Frontal cortex (tissue), 4 donors: ENCODE measurements around the gene PAPPA. TPM values are rescaled to one million over a fixed set of nuclear protein-coding genes. Genes with fewer than 3 reads are reported as not detected.
A peak's percentile ranks its signal among the peaks of the same experiment; 100 is the strongest.

Source experiments
- DNase-seq, 2 donors: peaks; one replicate each; pipeline ENCODE4 v3.0.0; 2012; ENCODE audit warnings: low spot score in 2 of 2
- FAIRE-seq: peaks from 2 replicates; lab custom pipeline; 2012; peaks lifted over from hg19 to GRCh38; lab: Jason Lieb, UNC
- total RNA-seq: library from RNA; depleted of rRNA; stranded (reverse); fragments of >200 nt; gene quantifications from one replicate; pipeline ENCODE4 v1.2.3, GENCODE V29; 2014
- donor health status: control.
- donor health status: control.
- donor health status: control.

The PAPPA gene
- total RNA-seq, 1 donor from 2014 or later = under 0.01 TPM

DNA sequence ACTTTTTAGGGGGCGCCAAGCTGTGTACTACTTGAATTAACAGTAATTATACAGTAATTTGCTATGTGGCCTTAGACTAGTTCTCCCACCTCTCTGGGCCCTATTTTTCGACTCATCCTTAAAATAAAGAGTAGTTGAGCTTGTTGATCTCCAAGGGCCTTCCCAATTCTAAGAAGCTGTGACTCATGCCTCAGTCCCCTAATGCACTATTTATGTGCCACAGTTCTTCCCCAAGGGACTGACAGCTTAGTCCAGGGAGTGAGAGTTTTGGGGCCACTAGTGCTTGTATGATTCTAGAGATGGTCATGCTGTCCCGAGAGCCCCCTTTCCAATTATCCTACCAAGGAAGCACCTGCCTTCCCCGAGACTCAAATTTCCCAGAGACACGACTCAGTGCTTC lies 149.7 kb downstream of the PAPPA start:
- FAIRE-seq = no peak
- no peak for DNase-seq

DNA sequence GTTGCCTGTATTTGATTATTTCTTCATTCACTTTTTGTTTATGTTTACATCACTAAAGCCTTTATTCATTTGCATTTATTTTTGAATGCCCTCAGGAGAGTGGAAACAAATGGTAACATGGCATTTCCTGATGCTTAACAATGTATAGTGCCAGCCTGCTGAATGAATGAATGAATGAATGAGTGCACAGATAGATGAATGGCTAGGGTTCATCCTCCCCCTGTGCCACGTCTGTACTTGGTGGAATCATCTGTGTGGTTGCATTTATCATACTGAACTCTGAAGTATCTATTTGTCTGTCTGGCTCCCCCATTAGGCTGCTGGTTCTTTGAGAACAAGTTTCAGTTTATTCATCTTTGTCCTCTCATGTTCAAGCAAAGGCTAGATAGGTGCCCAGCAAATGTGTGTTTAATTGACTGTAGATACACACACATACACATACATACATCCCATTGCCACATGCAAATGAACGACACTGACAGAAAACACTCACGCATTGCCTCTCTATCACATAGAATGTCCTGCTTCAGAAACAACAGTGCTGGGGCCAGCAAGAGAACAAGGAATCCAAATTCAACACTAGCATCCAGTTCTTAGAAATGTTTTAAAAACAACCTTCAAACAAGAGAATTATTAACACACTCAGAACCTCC lies 150.4 kb downstream of the PAPPA start:
- DNase-seq = no peak
- no peak for FAIRE-seq

DNA sequence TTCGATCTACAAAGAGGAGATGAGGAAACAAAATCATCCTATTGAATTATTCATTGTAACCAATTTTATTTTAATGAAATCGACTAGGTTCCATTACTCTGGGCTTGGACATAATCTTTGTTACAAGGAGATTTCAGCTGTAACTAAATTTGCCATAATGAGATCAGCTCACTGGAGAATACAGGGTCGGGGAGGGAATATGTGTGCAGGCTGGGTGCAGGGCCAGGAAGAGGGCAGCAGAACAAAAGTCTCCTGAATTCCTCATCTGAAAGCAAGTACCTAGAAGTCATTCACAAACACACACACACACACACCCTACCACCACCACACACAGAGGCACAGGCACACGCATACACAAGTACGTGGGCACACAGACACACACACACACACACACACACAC lies 151.2 kb downstream of the PAPPA start:
- FAIRE-seq (no peak), DNase-seq (no peak)

DNA sequence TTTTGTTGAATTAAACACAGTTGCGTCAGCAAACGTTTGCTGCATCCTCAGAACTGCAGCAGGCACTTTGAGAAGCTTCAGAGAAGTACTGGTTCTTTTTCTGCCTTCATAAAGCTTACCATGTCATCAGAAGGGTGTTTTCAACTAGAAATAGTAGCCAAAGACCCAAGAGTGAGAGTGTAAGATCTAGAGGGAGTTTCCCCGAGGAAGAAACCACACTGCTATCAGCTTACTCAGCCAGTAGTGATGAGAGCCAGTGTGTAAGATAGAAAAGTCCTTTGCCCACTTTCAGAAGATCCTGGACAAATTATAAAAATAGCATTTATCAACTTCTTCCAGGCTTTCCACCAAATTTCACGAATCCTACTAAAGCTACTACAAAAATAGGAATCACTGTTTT lies 154.5 kb downstream of the PAPPA start:
- DNase-seq = no peak
- no peak for FAIRE-seq

DNA sequence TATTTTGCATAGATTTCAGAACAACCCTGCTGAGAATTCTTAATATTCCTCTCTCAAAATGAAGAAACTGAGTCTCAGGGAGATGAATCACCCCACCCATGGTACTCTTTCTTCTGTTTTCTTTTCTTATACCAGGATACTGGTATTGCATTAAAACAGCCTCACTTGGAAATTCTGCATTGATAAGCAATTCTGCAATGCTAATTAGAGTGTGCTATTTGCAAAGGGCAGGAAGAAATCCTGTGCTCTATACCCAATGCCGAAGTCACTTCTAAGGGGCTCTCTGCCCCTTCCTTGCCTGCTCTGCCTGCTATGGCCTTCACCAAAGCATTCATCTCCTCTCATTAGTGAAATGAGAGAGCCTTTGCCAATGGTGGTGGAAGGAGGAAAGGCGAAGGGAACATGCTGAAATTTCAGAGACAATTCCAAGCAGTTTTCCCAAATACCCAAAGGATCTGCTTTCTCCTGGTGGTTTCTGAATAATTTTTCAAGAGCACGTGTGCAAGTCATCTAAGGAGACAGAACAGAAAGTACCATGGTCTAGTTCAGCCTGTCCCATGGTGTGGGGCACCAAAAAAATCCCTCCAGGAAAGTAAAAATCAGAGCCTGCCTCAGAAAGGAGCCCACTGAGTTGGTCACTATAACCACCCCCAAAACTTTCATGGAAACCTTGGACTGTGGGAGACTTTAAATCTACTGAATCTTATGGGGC lies 156.5 kb downstream of the PAPPA start:
- DNase-seq (no peak), FAIRE-seq (no peak)

DNA sequence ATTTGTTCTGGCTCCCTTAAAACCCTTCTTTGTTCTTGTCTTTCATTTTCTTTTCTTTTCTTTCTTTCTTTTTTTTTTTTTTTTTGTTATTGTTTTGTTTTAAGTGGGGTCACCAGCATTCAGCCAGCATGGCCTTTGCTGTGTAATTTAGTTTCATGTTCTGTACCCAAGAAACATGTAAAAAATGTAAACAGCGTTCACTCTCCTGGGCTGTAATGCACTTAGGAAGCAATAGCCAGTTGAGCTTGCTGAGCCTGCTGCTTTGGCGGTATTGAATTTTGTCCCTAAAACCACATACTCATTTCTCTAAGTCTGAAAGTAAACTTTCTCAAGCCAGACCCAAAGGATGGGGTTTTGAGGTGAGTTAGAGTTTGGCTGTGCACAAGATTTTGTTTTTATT lies 158.6 kb downstream of the PAPPA start:
- no peak for DNase-seq
- no peak for FAIRE-seq

DNA sequence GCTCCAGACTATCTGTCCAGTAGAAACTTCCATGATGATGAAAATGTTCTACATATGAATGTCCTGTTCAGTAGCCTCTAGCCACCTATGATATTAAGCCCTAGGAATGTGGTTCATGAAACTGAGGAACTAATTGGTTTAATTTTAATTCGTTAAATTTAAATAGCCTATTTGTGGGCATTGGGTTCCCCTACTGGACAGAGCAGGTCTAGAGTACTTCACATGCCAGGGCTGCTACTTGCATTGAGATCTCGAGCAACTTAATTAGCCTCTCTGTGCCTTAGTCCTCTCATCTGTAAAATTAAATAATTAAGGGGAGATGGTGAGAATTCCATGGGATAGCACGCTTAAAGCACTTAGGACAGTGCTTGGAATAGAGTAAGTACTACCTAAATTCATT lies 160.0 kb downstream of the PAPPA start:
- no peak for DNase-seq
- FAIRE-seq = no peak

DNA sequence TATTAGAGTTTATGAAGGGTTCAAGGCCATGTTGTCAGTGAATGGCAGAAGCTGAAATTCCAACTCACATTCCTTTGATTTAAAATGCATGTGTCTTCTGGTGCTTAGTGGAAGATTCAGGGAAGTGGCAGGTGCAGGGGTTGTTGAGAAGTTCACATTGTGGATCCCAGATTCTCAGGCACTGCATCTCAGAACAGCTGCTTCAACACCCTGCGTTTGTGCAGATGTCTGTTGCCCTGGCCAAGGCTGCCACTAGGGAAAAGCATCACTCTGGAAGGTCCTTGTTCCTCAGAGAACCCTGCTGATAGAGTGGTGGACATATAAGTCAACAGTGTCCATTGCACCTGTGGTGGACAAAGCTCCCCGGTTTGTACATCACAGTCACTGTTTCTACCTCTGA lies 162.7 kb downstream of the PAPPA start:
- no peak for DNase-seq

DNA sequence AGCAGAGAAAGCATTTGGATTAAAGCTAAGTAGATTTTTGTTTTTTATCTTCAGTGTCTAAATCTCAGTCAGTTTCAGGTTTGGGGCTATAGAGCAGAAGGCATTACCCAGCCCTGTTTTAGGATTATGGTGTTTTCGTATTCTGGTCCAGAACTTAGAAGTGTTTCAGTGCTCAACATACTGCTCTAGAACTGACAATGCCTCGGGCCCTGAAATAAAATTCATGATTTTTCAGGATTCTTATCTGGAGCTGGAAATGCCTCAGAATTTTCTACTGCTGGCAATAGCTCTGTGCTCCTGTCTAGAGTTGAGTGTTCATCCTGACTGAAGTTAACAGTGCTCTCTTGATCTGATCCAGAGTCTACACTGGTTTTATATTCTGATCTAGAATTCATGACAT lies 163.9 kb downstream of the PAPPA start:
- DNase-seq (no peak), FAIRE-seq (no peak)

More for the DNA sequence above, 162.7 kb downstream of the PAPPA start:
- FAIRE-seq = no peak

DNA sequence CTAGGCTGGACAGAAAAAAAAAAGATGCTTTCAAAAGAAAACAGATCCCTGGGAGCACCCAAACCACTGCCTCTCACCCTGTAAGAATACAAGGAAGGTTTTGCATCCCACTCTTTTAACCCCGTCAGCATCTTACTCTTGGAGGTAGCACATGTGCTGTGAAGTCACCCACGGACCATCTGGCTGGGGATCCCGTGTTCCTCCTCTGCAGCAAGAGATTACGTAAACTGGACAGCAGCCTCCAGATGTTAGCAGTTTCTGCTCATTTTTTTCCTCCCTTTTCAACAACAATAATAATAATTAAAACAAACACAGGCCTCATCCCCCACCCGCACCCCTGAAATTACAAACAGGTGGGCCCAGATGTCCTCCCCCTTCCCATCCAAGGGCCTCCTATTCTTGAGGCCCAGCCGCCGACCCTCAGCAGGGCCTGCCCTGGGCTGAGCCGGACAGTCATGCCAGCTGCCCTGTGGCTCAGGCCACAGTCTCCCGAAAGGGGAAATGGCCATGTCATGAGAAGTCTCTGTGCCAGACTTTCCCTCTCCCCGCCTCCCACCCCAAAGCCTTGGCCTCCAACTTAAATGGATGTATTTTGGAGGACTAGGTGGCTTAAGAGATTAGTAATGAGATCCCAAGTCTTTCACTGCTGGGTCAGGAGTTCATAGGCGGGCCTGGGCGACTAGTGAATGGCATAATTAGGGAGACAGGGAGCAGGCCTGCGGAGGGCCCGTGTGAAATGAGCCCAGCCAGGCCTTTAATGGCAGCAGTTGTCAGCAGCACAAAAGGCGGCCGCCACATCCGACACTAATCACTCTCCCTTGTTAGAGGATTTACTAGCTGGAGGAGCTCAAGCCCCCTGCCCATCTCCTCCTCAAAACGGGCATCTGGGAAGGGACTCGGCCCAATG lies 165.1 kb downstream of the PAPPA start:
- peak in 1 of 2 donors; percentile 21 for DNase-seq
- FAIRE-seq = no peak

DNA sequence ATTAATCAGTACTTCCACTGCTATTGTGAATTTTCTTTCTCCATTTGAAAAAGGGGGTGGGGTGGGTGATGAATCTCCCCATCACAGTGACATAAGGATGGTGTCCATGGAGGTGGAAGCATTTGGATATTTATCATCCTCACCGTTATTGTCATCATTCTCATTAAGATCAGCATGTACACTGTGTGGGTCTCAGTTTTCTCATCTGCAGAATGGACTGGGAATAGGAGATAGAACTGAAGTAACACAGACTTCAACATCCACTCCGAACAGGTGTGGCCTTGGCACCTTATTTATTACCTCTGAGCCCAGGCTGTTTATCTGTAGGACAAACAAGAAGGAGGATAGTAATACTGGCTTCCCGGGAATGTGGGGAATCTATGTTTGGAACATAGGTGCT lies 165.9 kb downstream of the PAPPA start:
- no peak for DNase-seq

DNA sequence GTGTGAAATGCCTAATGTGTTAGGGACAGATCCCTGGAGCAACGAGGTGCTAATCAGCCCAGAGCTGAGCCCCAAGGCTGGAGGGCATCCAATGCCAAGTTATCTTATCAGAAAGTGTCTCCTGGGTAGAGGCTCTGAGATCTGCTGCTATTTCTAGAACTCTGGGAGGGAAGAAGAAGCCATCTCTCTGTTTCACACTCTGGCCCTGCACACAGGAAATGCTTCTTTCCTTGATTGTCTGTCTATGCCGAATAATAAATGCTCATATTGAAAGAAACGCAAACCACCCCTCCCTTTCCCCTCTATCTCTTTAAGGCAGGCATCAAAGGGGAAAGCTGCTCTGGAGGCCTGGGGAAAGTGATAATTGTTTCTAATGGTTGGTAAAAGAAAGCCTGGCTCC lies 166.7 kb downstream of the PAPPA start:
- no peak for FAIRE-seq
- DNase-seq = no peak

More for the DNA sequence above, 165.9 kb downstream of the PAPPA start:
- no peak for FAIRE-seq

DNA sequence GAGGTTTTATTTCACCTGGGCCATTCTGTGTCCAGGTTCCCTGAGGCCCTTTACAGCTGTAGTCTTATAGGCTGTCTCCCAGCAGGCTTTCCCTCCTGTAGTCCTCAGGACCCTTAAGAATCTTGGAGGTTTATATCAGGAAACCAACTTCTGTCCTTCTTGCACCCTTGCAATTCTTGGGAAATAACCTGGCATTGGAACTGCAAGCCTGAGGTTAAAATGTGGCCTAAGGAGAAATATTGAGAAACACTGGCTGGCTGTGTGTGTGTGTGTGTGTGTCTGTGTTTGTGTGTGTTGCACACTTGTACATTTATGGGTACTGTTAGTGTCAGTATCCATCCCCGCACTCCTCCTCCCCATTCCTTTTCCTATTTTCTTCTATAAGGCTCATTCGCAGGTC lies 168.9 kb downstream of the PAPPA start:
- no peak for FAIRE-seq

DNA sequence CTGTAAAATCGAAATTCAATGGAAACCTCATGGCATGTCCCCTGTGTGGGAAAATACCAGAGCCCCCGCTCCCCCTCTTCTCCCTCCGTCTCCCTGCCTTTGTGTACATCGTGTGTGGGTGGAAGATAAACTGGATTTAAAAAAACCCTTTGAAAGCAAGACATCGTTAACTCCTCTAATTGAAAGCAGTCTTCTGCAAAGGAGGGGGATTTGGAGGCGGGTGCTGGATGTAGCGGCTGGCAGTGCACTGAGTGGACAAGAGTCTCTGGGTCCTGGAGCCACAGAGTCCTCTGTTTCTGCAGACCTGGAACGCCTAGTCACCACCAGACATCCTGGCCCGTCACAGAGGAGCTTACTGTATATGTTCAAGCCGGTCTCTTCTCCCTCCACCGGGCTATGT lies 169.4 kb downstream of the PAPPA start:
- FAIRE-seq = no peak
- no peak for DNase-seq

More for the DNA sequence above, 168.9 kb downstream of the PAPPA start:
- DNase-seq = no peak

DNA sequence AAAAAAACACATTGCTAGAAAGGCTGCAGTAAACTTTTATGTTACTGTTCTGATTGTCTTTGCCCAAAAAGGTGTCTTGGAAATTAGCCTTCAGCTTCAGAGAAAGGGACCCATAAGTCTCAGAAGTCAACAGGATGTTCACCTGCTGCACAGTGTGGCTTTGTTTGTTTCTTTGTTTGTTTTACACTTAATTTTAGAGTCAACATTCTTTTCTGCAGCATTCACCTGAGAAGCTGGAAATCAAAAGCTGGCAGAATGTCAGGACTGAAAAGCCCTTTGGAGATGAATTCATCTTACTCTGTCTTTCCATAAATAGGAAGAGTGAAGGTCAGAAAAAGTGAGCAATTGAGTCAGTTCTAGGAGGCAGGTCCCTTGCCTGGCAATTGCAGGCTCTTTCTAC lies 170.0 kb downstream of the PAPPA start:
- DNase-seq (no peak), FAIRE-seq (no peak)

DNA sequence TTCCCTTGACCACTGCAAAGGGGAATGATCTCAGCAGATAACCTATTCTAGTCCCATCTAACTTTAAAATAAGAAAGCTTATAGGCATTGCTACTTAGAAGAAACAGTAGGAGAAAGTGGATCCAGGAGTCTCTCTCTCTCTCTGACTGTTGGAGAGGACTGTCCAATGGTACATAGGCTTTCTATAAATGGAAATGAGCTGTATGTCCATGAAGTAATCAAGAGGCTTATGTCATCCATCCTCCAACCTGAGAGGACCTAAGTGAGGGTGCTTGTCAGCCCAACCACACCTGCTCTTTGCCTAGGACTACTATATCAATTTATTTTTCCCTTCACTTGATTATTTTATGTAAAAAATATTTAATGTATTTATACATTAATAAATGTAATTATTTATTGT lies 172.3 kb downstream of the PAPPA start:
- no peak for FAIRE-seq
- DNase-seq = no peak

DNA sequence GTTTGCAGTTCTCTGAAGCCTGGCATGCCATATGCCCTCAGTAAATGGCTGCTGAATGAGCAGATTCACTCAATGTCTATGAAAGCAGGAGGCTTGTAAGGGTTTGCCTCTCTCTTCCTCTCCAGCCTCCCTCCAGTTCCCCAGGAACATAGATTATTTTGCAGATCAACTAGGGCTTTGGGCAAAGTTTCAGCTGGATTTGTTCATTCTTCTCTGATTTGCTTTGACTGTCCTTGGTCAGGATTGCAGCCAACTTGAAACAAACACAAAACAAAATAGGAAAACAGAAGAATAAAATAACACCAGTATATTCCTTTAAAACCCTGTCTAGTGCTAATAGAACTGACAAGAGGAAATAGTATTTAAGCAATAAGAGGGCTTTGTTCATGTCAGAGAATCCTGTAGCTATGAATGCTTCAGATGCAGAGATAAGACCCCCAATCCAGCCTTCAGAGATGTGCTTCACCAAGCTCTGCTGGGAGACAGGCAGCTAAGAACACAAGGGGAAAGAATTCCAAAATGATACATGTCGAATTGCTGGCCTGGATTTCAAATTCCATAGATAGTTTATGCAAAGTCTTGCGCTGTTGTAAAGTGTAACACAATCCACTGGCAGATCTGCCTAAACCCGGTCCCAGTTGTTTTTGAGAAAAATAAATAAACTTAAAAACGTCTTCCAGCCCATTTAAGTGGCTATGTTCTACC lies 174.3 kb downstream of the PAPPA start:
- DNase-seq (no peak), FAIRE-seq (no peak)

DNA sequence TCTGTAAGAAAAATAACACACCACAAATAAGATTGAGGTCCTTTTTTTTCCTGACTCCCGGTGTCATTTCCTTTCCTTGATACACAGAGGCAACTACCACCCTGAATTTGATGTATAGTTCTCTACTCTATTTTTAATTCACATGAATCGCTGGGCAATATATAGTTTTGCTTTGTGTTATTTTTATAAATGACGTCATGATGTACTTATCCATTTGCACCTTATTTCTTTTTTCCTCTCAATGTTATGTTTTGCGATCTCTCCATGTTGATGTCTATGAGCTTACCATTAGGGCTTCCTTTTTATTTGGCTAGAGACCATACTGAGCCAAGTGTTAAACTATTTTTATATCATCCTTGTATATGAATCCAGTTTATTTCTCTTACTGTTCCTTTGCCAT lies 175.9 kb downstream of the PAPPA start:
- FAIRE-seq = no peak
- no peak for DNase-seq

DNA sequence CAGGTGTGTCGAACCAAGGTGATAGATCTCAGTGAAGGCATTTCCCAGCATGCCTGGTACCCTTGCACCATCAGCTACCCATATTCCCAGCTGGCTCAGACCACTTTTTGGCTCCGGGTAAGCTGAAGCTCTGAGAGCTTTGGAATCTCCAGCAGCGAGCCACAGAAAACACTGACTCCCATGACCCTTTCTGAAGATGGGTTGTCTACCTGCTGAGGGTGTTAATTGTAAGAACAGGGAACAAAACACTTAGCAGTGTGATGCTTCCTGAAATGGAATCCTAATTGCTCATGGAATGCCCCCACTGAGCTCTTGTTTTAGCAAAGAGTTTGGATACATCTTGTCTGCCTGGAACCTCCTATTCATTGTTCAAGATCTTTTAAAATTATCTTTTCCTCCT lies 177.7 kb downstream of the PAPPA start:
- FAIRE-seq = no peak
- DNase-seq = no peak

DNA sequence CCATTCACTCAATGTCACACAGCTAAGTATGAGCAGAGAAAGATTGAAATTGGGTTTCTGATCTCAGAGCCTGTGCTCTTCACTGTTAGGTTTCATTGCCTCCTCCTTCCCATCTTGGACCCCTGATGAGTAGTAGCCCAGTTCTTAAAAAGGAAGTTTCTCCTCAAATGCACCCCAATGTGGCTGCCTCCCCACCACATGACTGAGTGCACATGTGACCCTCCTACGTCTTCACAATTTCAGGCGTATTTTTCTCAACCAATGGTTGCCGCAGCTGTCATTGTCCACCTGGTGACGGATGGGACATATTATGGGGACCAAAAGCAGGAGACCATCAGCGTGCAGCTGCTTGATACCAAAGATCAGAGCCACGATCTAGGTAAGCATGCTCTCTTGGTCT lies 178.5 kb downstream of the PAPPA start:
- DNase-seq (no peak), FAIRE-seq (no peak)
